HG03039 (cell line): ENCODE results near the gene SCIN.
A peak's percentile ranks its signal among the peaks of the same experiment; 100 is the strongest.

ENCODE experiments used
- ATAC-seq: cut with Tn5 transposase; IDR thresholded peaks from one replicate; pipeline ENCODE4 v1.9.1; 2021; ENCODE audit warnings: mild to moderate bottlenecking, moderate library complexity; ENCODE audit not compliant: unreplicated experiment

The SCIN gene

GRCh38 chr7:12609561-12609960 lies 39.0 kb downstream of the SCIN start:
- ATAC-seq = no peak

DNA sequence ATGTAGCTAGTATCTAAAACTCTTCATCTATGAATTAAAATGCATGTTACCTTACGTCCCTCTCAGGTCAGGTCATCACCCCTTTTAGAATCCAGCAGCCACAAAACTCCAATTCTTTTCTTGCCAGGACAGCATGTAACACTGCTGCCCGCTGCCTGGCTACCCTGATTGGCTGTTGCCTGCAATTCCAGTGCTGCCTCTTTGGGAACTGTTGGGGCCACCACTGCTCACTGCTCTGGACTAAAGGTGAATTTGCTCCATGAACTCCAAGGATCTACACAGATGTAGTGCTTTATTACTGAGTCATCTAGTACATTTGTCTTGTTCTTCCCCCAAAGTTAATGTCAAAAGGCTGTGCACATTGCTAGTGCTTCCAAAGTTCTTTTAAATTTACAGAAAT lies 40.4 kb downstream of the SCIN start:
- no peak for ATAC-seq

DNA sequence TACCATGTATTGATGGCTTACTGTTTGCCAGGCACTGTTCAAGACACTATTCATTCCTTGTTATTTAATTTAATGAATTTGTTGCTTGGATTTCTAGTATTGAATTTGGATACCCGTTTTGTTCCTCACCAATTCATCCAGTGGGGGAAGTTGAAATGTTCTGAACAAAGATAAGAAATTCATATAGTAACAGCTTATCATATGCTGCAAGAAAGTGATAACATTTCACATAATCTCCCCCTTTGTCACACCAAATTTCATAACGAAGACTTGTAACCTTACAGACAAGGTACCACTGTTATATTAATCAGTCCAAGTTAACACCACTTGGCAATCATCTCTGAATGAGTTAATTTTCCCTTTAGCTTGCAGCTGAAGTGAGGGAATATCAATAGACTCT lies 42.1 kb downstream of the SCIN start:
- ATAC-seq = no peak

DNA sequence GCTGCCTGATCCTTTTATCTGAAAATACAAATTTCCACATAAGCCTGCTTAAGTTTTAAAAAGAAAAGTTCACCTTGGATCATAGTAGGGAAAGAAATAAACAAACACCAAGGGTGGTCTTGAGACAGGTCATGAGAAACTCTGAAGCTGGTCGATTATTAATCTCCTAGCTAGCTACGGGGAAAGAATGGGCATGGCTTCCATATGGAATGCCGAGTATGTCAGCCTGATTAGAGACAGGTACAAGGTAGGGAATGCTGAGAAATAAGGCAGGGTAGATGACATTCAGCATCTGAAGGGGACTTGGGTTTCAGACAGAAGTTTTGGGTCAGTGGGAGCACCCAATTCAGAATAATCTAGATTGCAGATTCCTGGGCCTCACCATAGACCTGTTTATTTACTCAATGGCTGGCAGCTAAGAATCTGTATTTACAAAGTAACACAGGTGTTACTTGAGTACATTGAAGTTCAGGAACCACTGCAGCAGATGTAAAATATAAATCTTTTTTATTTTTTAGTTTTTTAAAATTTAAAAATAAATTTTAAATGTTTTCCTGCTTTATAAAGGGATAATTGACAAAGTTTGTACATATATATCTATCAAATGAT lies 49.0 kb downstream of the SCIN start:
- no peak for ATAC-seq

DNA sequence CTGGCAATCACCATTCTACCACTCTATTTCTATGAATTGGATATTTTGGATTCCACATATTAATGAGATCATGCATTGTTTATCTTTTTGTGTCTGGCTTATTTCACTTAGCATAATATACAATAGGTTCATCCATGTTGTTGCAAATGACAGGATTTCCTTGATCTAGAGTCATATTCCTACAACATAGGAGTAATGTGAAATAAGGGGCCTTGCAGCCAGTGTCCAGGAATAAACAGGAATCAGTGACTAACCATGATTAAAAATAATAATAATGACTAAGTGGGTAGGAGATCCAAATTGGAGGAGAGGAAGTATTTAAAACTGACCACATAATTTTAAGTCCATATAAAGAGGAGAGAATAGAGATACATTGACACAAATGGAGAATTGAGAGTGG lies 49.9 kb downstream of the SCIN start:
- no peak for ATAC-seq

DNA sequence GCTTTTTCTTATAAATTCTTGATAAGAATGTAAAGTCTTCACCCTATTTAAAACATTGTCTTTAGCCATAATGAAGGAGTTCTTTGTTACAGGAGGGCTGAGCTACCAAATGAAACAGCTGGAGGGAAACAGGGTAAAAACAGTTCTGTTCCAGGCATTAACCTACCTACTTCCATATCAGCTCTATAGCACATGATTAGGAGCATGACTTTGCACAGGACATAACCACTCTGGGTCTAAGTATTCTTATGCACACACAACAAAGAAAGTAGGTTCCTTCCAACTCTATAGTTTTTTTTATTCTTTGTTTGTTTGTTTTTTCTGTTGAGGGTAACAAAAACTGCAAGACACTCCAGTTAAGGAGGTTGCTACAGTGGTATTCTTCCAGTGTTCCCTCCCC lies 52.7 kb downstream of the SCIN start:
- ATAC-seq = no peak

DNA sequence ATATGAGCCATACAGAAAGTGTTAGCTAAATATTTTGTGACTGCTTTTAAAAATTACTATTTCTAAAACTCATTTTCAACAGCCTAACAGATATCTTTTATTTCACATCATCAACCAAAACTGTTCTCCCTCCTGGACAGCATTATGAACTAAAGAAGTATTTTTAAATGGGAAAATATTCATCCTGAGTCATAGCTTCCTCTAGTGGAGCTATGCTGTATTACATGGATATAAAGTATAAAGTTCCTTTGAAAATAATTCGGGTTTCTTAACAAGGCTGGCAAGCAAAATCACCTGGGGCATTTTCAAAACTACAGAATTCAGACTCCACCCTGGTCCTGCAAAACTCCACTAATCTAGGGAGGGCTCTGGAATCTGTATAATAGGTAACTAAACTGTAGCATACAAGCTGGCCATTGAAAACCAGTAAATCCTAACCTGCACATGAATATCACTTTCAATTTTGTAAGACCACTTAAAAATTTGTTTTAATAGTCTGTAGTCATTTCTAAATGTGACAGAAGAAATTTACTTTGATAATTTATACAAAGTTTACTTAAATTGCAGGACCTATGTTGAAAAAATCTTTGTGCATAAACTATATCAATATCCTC lies 53.5 kb downstream of the SCIN start:
- no peak for ATAC-seq

DNA sequence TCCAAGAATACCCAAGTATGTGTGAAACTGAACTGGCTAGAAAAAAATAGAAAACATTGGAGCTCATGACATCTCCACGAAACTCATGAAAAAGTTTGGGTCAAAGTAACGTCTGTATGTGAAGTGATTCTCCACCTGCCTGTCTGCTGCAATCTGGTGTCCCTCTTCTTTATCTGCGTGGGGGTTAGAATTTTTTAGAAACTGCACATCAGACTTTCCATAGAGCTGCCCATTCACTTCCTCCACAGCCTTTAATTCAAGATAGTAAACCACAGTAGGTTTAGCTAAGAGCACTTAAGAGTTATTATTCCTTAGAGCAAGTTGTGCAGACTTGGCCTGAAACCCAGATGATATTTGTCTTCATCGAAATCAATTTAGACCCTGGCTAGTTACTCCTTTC lies 55.3 kb downstream of the SCIN start:
- no peak for ATAC-seq

GRCh38 chr7:12629816-12630512 lies 59.4 kb downstream of the SCIN start:
- no peak for ATAC-seq

GRCh38 chr7:12630513-12630819 lies 59.9 kb downstream of the SCIN start:
- no peak for ATAC-seq

DNA sequence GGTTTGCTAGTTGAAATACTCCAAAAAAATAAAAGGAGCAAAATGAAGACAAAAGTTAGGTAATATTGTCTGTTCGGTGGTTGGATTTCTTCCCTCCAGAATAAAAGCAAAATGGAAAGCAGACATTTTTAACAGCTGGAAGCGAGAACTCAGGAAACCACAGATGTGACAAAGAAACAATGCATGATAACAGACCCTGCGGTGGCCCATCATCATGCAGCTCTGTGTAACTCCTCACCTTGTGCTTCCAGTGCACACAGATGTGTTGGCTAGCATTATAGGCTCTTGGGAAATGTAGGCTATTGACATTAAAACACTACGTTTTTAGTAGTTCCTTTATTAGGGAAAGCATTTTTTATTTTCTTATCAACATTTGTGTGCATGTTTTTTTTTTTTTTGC lies 63.1 kb downstream of the SCIN start:
- ATAC-seq = no peak

DNA sequence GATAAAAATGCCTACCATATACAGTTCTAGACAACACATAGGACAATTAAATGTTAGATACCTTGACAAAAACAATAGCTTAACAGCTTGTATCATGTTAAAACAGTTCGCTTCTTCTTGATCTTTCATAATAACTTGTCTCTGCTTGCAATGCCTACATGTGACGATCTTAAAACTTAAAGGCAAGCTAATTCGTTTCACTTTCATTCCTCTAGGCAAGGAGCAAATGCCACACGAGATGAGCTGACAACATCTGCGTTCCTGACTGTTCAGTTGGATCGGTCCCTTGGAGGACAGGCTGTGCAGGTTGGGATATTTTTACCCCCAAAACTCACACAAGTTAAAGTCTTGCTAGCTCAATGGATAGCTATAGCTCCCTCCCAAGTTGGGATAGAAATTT lies 65.3 kb downstream of the SCIN start:
- peak; percentile 67 for ATAC-seq

- no peak for ATAC-seq
These were observed 66.8 kb downstream of the SCIN start for GRCh38 chr7:12637328-12637727.

DNA sequence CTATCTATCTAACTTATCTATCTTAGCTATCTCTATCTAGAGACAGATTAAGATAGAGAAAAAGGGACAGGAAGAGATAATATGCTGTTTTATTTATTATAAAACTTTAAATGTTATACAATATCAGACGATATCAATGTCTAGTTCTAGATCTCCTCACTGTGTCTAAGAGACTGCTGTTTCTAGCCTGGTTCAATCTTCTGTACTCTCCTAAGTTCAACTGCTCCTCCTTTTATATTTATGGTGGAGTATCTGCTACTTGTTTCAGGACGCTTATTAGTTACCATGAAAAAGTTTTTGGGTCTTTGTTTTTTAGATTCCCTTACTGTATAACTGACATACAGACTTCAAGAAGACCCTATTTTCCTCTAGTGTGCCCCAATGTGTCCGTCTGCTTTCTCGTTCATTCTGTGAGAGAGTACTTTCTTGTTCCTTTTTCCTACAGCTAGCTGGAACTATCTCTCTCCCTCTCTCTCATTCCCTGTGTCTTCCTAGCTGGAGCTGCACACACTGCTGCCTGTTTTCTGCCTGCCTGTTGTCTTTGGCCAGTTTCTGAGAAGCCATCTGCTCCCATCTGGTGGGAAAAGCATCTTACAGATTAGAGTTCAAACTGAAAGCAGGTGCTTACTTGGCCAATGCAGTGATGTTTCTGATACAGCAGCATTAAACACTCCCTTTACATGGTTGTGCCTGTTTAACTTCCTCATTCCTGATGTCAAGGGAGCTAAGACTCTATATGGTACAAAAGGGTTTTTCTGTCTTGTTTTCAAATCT lies 67.5 kb downstream of the SCIN start:
- ATAC-seq = no peak

GRCh38 chr7:12638851-12639456 lies 68.4 kb downstream of the SCIN start:
- ATAC-seq = no peak

DNA sequence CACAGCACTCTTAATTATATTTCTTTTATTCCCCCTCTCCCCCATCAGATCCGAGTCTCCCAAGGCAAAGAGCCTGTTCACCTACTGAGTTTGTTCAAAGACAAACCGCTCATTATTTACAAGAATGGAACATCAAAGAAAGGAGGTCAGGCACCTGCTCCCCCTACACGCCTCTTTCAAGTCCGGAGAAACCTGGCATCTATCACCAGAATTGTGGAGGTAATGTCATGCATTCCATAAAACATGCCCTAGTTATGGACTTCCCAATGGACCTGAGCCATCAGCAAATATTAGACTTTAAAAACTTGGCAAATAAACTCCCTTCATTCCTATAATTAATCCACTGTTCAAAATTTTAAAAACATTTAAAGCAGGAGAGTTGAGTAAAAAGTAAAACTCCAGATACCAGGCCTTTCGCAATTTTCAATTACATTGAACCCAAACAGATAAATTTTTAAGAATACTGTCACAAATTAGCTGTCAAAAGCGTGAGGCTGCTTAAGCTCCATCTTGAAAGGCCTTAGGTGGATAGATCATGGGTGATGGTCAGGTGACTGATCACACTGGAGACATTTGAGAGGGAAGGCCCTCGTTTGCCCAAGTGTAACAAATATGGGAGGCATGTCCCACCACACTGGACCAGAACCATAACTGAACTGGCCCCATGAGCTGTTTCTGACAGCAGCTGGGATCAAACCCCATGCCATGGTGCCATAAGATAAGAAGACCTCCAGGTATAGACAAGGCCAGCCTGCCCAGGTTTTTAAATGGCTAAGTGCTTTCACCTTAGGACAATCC lies 70.0 kb downstream of the SCIN start:
- ATAC-seq = no peak

DNA sequence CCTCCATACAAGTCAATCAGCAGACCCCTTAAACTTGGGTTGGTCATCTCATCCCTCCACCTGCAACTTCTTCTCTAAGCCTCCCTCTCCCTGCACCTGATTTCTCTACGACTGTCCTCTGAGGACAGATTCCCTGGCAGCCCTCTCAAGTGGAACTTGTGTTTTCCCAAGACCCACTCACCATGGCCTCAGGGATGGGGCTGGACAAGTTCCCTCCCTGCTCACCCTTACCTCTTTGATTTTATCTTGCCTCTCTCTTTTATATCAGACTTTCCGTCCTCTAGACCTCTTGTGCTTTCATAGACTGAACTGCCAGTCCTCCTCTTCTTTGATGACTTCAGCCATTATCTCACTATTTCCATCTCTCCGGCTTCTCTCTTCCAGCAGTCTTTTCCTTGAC lies 70.7 kb downstream of the SCIN start:
- ATAC-seq = no peak

DNA sequence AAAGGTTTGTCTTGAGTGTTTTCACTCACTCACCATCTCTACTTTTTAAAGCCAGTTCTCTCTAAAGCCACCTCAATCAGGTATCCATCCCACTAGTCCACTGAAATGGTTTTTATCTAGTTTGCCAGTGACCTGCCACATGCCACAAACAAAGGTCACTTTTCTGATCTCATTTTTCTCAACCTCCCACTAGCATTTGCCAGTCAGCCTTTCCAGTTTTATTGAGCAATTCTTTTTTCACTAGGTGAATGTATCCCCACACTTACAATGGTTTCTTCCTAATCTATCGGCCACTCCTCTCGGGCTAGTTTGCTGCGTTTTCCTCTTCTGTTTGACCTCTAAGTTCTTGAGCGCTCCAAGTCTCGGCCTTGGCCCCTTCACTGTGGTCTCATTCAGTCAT lies 72.0 kb downstream of the SCIN start:
- ATAC-seq = no peak

- ATAC-seq = no peak
These were observed 72.6 kb downstream of the SCIN start for GRCh38 chr7:12643001-12643643.

DNA sequence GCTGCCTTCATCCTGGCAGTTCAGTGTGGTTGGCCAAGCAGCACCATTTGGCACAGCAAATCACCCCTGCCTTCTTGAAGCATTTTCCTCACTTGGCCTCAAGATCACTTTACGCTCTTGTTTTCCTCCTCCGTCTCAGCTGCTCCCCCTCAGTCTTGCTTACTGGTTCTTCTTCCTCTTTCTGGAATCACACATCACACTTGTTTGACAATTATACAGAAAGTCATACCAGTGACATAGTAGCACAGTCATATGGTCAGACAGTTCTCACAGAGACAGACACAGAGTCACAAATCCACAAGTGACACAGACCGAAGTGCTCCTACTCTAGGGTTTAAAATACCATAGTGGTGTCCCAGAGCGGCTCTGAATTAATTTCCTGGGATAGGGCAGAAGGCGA lies 73.1 kb downstream of the SCIN start:
- no peak for ATAC-seq
